Suprapubic skin (tissue), 4 donors: ENCODE data around the gene ZNF785. TPM values are rescaled to one million over a fixed set of nuclear protein-coding genes. Genes with fewer than 3 reads are reported as not detected.

Experiments
- DNase-seq, 2 donors: peaks; one replicate each; pipeline ENCODE4 v3.0.0-alpha.2; 2019; ENCODE audit warnings: low spot score in 2 of 2
- H3K27ac ChIP-seq: fragments of 200-600 bp; sonication (generic); one replicate; pipeline ENCODE4 v1.5.1; 2019
- H3K27me3 ChIP-seq: fragments of 200-600 bp; sonication (generic); one replicate; pipeline ENCODE4 v1.5.1; 2019
- H3K36me3 ChIP-seq: fragments of 200-600 bp; sonication (generic); one replicate; pipeline ENCODE4 v1.5.1; 2019
- H3K4me1 ChIP-seq: fragments of 200-600 bp; sonication (generic); one replicate; pipeline ENCODE4 v1.5.1; 2019
- H3K4me3 ChIP-seq: fragments of 200-600 bp; sonication (generic); one replicate; pipeline ENCODE4 v1.5.1; 2019; ENCODE audit warnings: mild to moderate bottlenecking
- H3K9me3 ChIP-seq: fragments of 200-600 bp; sonication (generic); one replicate; pipeline ENCODE4 v1.5.1; 2019
- CTCF ChIP-seq, 2 donors: fragments of 200-600 bp in 1 of 2; fragments of 450-650 bp in 1 of 2; sonication (generic) in 1 of 2; IDR thresholded peaks; one replicate each; pipeline ENCODE4 v1.5.1; 2016 to 2019; ENCODE audit warnings: antibody characterized with exemption in 2 of 2, mild to moderate bottlenecking in 1 of 2, moderate library complexity in 1 of 2
- EP300 ChIP-seq: sonication (generic); formaldehyde crosslinking; IDR thresholded peaks from one replicate; pipeline ENCODE4 v1.6.1; 2017; ENCODE audit warnings: antibody characterized with exemption
- POLR2A ChIP-seq, 2 donors: fragments of 450-650 bp; IDR thresholded peaks; one replicate each; pipeline ENCODE4 v1.6.1; 2017; ENCODE audit warnings: antibody characterized with exemption in 2 of 2, mild to moderate bottlenecking in 2 of 2, moderate library complexity in 2 of 2
- POLR2AphosphoS5 ChIP-seq, 3 donors: sonication (generic); formaldehyde crosslinking; IDR thresholded peaks; one replicate each; pipeline ENCODE4 v1.6.1; 2017; ENCODE audit warnings: antibody characterized with exemption in 3 of 3
- WGBS: methylation state at CpG from one replicate; pipeline ENCODE4 v1.1.5; 2018; 5-methylcytosine and 5-hydroxymethylcytosine counted together
- total RNA-seq, 4 donors: library from RNA; depleted of rRNA; stranded (reverse); fragments of >200 nt; gene quantifications; one replicate each; pipeline ENCODE4 v1.1.0, GENCODE V29; 2016

ZNF785 gene
- total RNA-seq, 4 donors from 2014 or later: 9.8 to 24.5 (median 11.2) TPM

DNA sequence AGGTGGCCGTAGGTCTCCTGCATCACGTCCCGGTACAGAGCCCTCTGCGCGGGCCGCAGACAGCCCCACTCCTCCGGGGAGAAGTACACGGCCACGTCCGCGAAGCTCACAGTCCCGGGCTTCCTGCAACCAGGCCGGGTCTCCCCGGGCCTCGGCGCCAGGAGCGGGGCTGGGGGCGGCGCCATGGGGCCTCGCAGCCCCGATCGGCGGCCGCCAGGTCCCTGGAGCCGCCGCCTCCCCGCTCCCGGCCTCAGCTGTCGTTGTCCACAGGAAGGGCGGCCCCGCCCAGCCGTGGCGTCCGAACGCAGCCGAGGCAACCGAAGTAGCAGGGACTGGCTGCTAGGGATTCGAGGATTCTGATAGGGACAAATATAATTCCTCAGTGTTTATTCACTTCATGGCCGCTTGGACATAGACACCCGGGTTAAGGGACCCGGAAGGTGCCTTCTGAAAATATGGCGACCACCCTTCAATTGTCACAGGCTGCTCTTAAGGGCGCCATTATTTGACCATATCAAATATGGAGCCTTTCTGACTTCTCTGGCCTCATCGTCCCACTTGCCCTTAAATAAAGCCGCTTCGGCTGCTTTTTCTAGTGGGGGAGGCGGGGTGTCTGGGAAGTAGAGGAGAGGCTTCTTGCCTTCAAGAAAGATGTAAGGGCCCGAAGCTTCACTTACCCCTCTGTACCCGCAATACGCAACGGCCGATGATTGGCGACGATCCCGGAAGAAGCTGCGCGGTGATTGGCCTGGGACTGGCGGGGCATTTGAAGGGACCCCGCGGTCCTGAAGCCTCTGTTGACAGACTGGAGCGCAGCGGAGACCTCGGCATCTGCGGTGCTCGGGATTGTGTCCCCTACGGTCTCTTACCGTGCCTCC is 13.8 kb downstream of the ZNF785 start, which contains the start of gene ZNF688:
TSS of gene ZNF688 (minus strand) at position 270 of the 878 bp plus-strand sequence. CDS start at position 185, 85 bp downstream.
- H3K9me3 ChIP-seq: no peaks in the 10 kb centered on the region
- peaks cover 3% of the 10 kb centered on the region for H3K36me3 ChIP-seq
- H3K27ac ChIP-seq: peak within 1 kb of the TSS; percentile 93
- 0% methylated on average over 37 of the region's 67 CpGs for WGBS
- H3K27me3 ChIP-seq: no peaks in the 10 kb centered on the region
- peak; percentile 96 to 97 for DNase-seq
- TF ChIP-seq POLR2A (IDR thresholded peaks at IDR 0.05) (peak in 1 of 2 donors; percentile 61), POLR2AphosphoS5 (IDR thresholded peaks at IDR 0.05) (peak; percentile 14 to 78 (median 77)), CTCF (IDR thresholded peaks at IDR 0.05) (no peak), EP300 (no peak)
- peak within 1 kb of the TSS; percentile 68 for H3K4me3 ChIP-seq
- peaks cover 37% of the 10 kb centered on the region for H3K4me1 ChIP-seq

GRCh38 chr16:30570636-30571444 is 14.7 kb downstream of the ZNF785 start:
- no peaks in the 10 kb centered on the region for H3K27me3 ChIP-seq
- peaks cover 37% of the 10 kb centered on the region for H3K4me1 ChIP-seq
- no peak for DNase-seq
- H3K27ac ChIP-seq: peak overlapping the region; percentile 93
- peak overlapping the region; percentile 68 for H3K4me3 ChIP-seq
- H3K9me3 ChIP-seq: no peaks in the 10 kb centered on the region
- WGBS: 8% methylated on average over 16 of the region's 22 CpGs
- H3K36me3 ChIP-seq: no peaks in the 10 kb centered on the region
- no peak for TF ChIP-seq EP300
- TF ChIP-seq POLR2AphosphoS5 (IDR thresholded peaks at IDR 0.05): no peak
- TF ChIP-seq POLR2A (IDR thresholded peaks at IDR 0.05): no peak
- no peak for TF ChIP-seq CTCF (IDR thresholded peaks at IDR 0.05)

GRCh38 chr16:30569746-30570635 is 15.5 kb downstream of the ZNF785 start:
- H3K4me3 ChIP-seq: peak overlapping the region; percentile 68
- H3K4me1 ChIP-seq: peaks cover 37% of the 10 kb centered on the region
- H3K36me3 ChIP-seq: no peaks in the 10 kb centered on the region
- peak overlapping the region; percentile 24 for H3K27ac ChIP-seq
- no peaks in the 10 kb centered on the region for H3K9me3 ChIP-seq
- DNase-seq: no peak
- WGBS: 88% methylated on average over 16 of the region's 44 CpGs
- TF ChIP-seq POLR2A (IDR thresholded peaks at IDR 0.05): no peak
- no peak for TF ChIP-seq POLR2AphosphoS5 (IDR thresholded peaks at IDR 0.05)
- TF ChIP-seq CTCF (IDR thresholded peaks at IDR 0.05): no peak
- TF ChIP-seq EP300: no peak
- no peaks in the 10 kb centered on the region for H3K27me3 ChIP-seq

- H3K4me1 ChIP-seq: peaks cover 37% of the 10 kb centered on the region
- H3K27me3 ChIP-seq: no peaks in the 10 kb centered on the region
- H3K27ac ChIP-seq: no peak overlapping the region
- no peak overlapping the region for H3K4me3 ChIP-seq
- H3K36me3 ChIP-seq: no peaks in the 10 kb centered on the region
- no peak for DNase-seq
- H3K9me3 ChIP-seq: no peaks in the 10 kb centered on the region
- 85% methylated on average over 3 of the region's 3 CpGs for WGBS
- TF ChIP-seq POLR2A (IDR thresholded peaks at IDR 0.05): no peak
- no peak for TF ChIP-seq POLR2AphosphoS5 (IDR thresholded peaks at IDR 0.05)
- no peak for TF ChIP-seq EP300
- no peak for TF ChIP-seq CTCF (IDR thresholded peaks at IDR 0.05)
Observed at GRCh38 chr16:30569281-30569680, 16.2 kb downstream of the ZNF785 start.
